Common myeloid progenitor, CD34-positive (primary cell): ENCODE results near the gene FAM13C.

Experiments
- CTCF ChIA-PET: fragments of 350-600 bp; sonication (Branson Sonifier 250); formaldehyde crosslinking; loops from one replicate; lab custom pipeline; 2021; ENCODE audit warnings: antibody characterized with exemption; lab: Charles Lee
- POLR2A ChIA-PET: fragments of 350-600 bp; sonication (Branson Sonifier 250); formaldehyde crosslinking; loops from one replicate; lab custom pipeline; 2021; ENCODE audit warnings: antibody characterized with exemption; lab: Charles Lee
- DNase-seq, 3 donors: peaks; one replicate each; pipeline versions ENCODE4 v3.0.0 to v3.0.0-alpha.2; 2013
- H3K27ac ChIP-seq, 2 experiments: 1 replicate in 1 of 2; 2 replicates in 1 of 2; pipeline ENCODE4 v1.7.0; 2013; ENCODE audit warnings: inconsistent platforms in 2 of 2, low read length in 2 of 2, mild to moderate bottlenecking in 2 of 2, low read depth in 1 of 2, moderate library complexity in 1 of 2; ENCODE audit not compliant: severe bottlenecking in 2 of 2, insufficient read depth in 1 of 2, poor library complexity in 1 of 2
- H3K27me3 ChIP-seq, 5 experiments: replicated peaks in 2 of 5; 1 replicate in 3 of 5; 2 replicates in 2 of 5; pipeline versions ENCODE4 v1.6.1 to v1.7.0; 2013; ENCODE audit warnings: low read length in 4 of 5, mild to moderate bottlenecking in 2 of 5, moderate library complexity in 2 of 5, inconsistent platforms in 1 of 5; ENCODE audit not compliant: insufficient read depth in 5 of 5, control insufficient read depth in 4 of 5
- H3K36me3 ChIP-seq, 4 experiments: 1 replicate in 2 of 4; 2 replicates in 2 of 4; pipeline versions ENCODE4 v1.6.1 to v1.7.0; 2013; ENCODE audit warnings: low read length in 3 of 4, control low read depth in 1 of 4, mild to moderate bottlenecking in 1 of 4; ENCODE audit not compliant: control insufficient read depth in 4 of 4, insufficient read depth in 4 of 4
- H3K4me1 ChIP-seq, 4 experiments: 1 replicate in 3 of 4; 2 replicates in 1 of 4; pipeline versions ENCODE4 v1.6.1 to v1.7.1; 2013; ENCODE audit warnings: low read length in 3 of 4, mild to moderate bottlenecking in 3 of 4, control low read depth in 1 of 4, inconsistent platforms in 1 of 4, moderate library complexity in 1 of 4; ENCODE audit not compliant: control insufficient read depth in 4 of 4, insufficient read depth in 4 of 4; ENCODE audit errors: control extremely low read depth in 1 of 4
- H3K4me3 ChIP-seq, 7 experiments: 1 replicate in 4 of 7; 2 replicates in 3 of 7; pipeline versions ENCODE4 v1.5.1 to v1.7.0; 2013; ENCODE audit warnings: mild to moderate bottlenecking in 7 of 7, low read length in 6 of 7, moderate library complexity in 6 of 7, inconsistent platforms in 2 of 7, low read depth in 2 of 7, control low read depth in 1 of 7; ENCODE audit not compliant: insufficient read depth in 4 of 7, control insufficient read depth in 1 of 7; ENCODE audit errors: extremely low read depth in 1 of 7
- H3K9me3 ChIP-seq, 5 experiments: 1 replicate in 4 of 5; 2 replicates in 1 of 5; pipeline versions ENCODE4 v1.6.1 to v1.7.1; 2013; ENCODE audit warnings: low read length in 4 of 5, mild to moderate bottlenecking in 2 of 5, inconsistent platforms in 1 of 5, low read depth in 1 of 5, moderate library complexity in 1 of 5; ENCODE audit not compliant: control insufficient read depth in 4 of 5, insufficient read depth in 2 of 5; ENCODE audit errors: control extremely low read depth in 1 of 5
- WGBS: methylation state at CpG from one replicate; pipeline ENCODE4 v1.1.5; 2013; ENCODE audit not compliant: insufficient coverage; 5-methylcytosine and 5-hydroxymethylcytosine counted together

The FAM13C gene

GRCh38 chr10:59266321-59266720 lies 96.0 kb downstream of the FAM13C start:
- H3K27ac ChIP-seq = no peak overlapping the region
- peaks cover 15 to 18% (median 16%) of the 10 kb centered on the region in 4 experiments for H3K4me1 ChIP-seq
- CTCF ChIA-PET = no interaction called here
- peak; percentile 47 to 91 (median 77) for DNase-seq
- no peaks in the 10 kb centered on the region for H3K36me3 ChIP-seq
- H3K9me3 ChIP-seq = no peaks in the 10 kb centered on the region
- POLR2A ChIA-PET = no interaction called here
- H3K4me3 ChIP-seq = peak overlapping the region in 2 of 7 experiments; percentile 10 to 21
- no peaks in the 10 kb centered on the region for H3K27me3 ChIP-seq
- 0% methylated on average over 1 of the region's 3 CpGs for WGBS

GRCh38 chr10:59265141-59265540 lies 97.2 kb downstream of the FAM13C start:
- WGBS = 88% methylated on average over 1 of the region's 5 CpGs
- Histone ChIP-seq H3K4me1 (peaks cover 15 to 18% (median 16%) of the 10 kb centered on the region in 4 experiments), H3K9me3 (no peaks in the 10 kb centered on the region), H3K27ac (no peak overlapping the region), H3K4me3 (no peak overlapping the region), H3K36me3 (no peaks in the 10 kb centered on the region), H3K27me3 (no peaks in the 10 kb centered on the region)
- peak in 1 of 3 donors; percentile 14 for DNase-seq
- CTCF ChIA-PET = no interaction called here
- POLR2A ChIA-PET = no interaction called here

- H3K4me1 ChIP-seq = no peaks in the 10 kb centered on the region
- H3K27me3 ChIP-seq = no peaks in the 10 kb centered on the region
- no peak overlapping the region for H3K4me3 ChIP-seq
- no CpG with 5 or more reads among the region's 1 CpG for WGBS
- no peaks in the 10 kb centered on the region for H3K36me3 ChIP-seq
- no peak for DNase-seq
- POLR2A ChIA-PET = no interaction called here
- H3K27ac ChIP-seq = no peak overlapping the region
- CTCF ChIA-PET = interaction anchor here (1.1 to 1.3 kb wide), 2 partner anchors 8 to 9 kb away, joined by 3 read pairs; no protein-coding TSS in a partner anchor
- H3K9me3 ChIP-seq = no peaks in the 10 kb centered on the region
Observed at GRCh38 chr10:59258890-59259289, 103.5 kb downstream of the FAM13C start.

GRCh38 chr10:59257224-59257623 lies 105.1 kb downstream of the FAM13C start:
- no peak overlapping the region for H3K27ac ChIP-seq
- ChIA-PET CTCF (interaction anchor here (0.8 to 1.6 kb wide), 3 partner anchors 10 to 366 kb away, joined by 3 to 5 read pairs (median 3); no protein-coding TSS in a partner anchor), POLR2A (no interaction called here)
- H3K36me3 ChIP-seq = no peaks in the 10 kb centered on the region
- no peak overlapping the region for H3K4me3 ChIP-seq
- H3K27me3 ChIP-seq = no peaks in the 10 kb centered on the region
- no peak for DNase-seq
- no peaks in the 10 kb centered on the region for H3K9me3 ChIP-seq
- H3K4me1 ChIP-seq = peaks cover 0 to 8% (median 4%) of the 10 kb centered on the region in 4 experiments
- WGBS = no CpG with 5 or more reads among the region's 1 CpG

GRCh38 chr10:59255463-59255862 lies 106.9 kb downstream of the FAM13C start:
- CTCF ChIA-PET = no interaction called here
- POLR2A ChIA-PET = no interaction called here
- DNase-seq = no peak
- H3K27ac ChIP-seq = no peak overlapping the region
- H3K9me3 ChIP-seq = no peaks in the 10 kb centered on the region
- no peak overlapping the region for H3K4me3 ChIP-seq
- H3K4me1 ChIP-seq = peaks cover 0 to 8% (median 4%) of the 10 kb centered on the region in 4 experiments
- no CpG with 5 or more reads among the region's 1 CpG for whole genome bisulfite sequencing
- no peaks in the 10 kb centered on the region for H3K27me3 ChIP-seq
- H3K36me3 ChIP-seq = no peaks in the 10 kb centered on the region

GRCh38 chr10:59252491-59252890 lies 109.9 kb downstream of the FAM13C start:
- Histone ChIP-seq H3K27ac (no peak overlapping the region), H3K27me3 (no peaks in the 10 kb centered on the region), H3K4me3 (no peak overlapping the region), H3K9me3 (no peaks in the 10 kb centered on the region), H3K36me3 (no peaks in the 10 kb centered on the region), H3K4me1 (peaks cover 0 to 8% (median 4%) of the 10 kb centered on the region in 4 experiments)
- CTCF ChIA-PET = interaction anchor here (0.9 to 1.5 kb wide), 2 partner anchors 370 to 374 kb away, joined by 3 to 4 read pairs; no protein-coding TSS in a partner anchor
- POLR2A ChIA-PET = no interaction called here
- no peak for DNase-seq

- DNase-seq = peak in 1 of 3 donors; percentile 4
- Histone ChIP-seq H3K27me3 (no peaks in the 10 kb centered on the region), H3K27ac (no peak overlapping the region), H3K4me1 (no peaks in the 10 kb centered on the region), H3K4me3 (no peak overlapping the region), H3K9me3 (no peaks in the 10 kb centered on the region), H3K36me3 (no peaks in the 10 kb centered on the region)
- POLR2A ChIA-PET = no interaction called here
- CTCF ChIA-PET = no interaction called here
- no CpG with 5 or more reads among the region's 1 CpG for WGBS
Observed at GRCh38 chr10:59245686-59246085, 116.7 kb downstream of the FAM13C start.
